Mucosa of gallbladder (tissue), 1 donor: ENCODE data around the gene DPP6. TPM values are rescaled to one million over a fixed set of nuclear protein-coding genes. Genes with fewer than 3 reads are reported as not detected.

ENCODE experiments used
- DNase-seq: peaks from one replicate; pipeline ENCODE4 v3.0.0-alpha.2; 2020; ENCODE audit warnings: low spot score
- total RNA-seq: library from RNA; stranded (reverse); gene quantifications from one replicate; pipeline ENCODE4 v1.2.1, GENCODE V29; 2021
- donor health status: DM: no; HTN: no; CAD: no.

The DPP6 gene
- total RNA-seq, 1 donor from 2014 or later = 0.35 TPM

- DNase-seq = no peak
These were observed 714.9 kb downstream of the DPP6 start for GRCh38 chr7:154767142-154767541.

GRCh38 chr7:154767821-154768415, 715.7 kb downstream of the DPP6 start:
- no peak for DNase-seq

DNA sequence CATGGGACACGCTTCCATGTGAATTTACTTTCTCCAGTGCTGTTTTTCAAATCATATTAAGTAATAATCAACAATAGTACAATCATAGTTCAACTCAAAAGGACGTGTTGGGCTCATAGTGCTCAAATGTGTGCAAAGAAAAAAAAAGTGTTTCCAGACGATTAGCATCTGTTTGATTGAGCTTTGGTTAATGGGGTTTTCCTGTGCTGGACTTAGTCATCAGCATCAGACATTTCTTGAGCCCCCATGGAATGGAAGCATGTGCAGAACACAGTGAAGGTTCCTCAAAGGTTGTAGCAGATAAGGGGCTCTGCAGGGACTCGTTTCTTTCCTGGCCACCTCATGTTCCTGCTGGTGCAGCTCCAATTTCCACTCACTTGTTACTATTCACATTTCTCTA, 716.8 kb downstream of the DPP6 start:
- DNase-seq = no peak

DNA sequence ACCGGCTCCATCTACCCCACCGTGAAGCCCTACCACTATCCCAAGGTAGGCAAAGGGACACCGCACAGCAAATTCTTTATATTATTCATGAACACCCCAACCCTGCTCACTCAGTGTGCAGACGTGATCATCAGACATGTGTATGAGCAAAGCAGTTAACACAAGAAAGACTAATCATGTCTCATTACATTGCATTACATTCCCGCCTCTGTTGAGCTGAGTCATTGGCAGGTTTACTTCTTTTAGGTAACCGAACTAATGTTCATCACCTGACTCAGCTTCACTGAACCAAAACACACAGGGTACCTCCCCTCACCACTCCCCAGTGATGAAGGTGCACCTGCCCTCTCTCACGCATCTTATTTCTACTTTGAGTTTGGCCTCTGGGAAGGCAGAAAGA, 717.3 kb downstream of the DPP6 start:
- no peak for DNase-seq

DNA sequence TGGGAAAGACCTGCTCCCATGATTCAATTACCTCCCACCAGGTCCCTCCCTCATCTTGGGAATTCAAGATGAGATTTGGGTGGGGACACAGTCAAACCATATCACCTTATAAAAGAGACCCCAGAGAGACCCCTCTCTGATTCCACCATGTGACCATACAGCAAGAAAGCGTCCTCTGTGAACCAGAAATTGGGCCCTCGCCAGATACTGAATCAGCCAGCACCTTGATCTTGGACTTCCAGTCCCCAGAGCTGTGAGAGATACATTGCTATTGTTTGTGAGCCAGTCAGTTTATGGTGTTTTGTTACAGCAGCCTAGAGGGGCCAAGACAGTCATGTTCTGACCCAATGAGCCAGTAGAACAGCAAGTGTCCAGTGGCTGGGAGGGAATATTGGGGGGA, 718.2 kb downstream of the DPP6 start:
- no peak for DNase-seq

- no peak for DNase-seq
These were observed 718.8 kb downstream of the DPP6 start for GRCh38 chr7:154770962-154771361.

- no peak for DNase-seq
These were observed 722.2 kb downstream of the DPP6 start for GRCh38 chr7:154774303-154774969.

- no peak for DNase-seq
These were observed 723.5 kb downstream of the DPP6 start for GRCh38 chr7:154775681-154776080.

- no peak for DNase-seq
These were observed 724.2 kb downstream of the DPP6 start for GRCh38 chr7:154776350-154776749.

DNA sequence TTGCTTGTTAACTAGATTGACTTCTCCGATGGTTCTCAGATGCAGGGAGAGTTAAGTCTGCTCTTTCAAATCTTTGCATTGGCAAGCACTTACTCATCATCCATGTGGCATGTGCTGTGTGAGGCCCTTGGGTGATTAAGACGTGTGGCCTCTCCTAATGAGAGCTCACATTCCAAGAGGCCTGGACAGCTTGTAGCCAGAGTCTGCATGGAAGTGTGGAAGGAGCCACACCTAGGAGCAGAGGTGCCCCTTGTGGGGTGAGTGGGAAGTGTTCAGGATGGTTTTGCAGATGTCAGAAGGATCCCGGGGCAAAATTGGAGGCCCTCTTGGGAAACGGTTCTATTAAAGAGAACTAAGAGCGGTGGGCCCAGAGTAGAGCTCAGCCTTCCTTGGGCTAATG, 724.8 kb downstream of the DPP6 start:
- no peak for DNase-seq

DNA sequence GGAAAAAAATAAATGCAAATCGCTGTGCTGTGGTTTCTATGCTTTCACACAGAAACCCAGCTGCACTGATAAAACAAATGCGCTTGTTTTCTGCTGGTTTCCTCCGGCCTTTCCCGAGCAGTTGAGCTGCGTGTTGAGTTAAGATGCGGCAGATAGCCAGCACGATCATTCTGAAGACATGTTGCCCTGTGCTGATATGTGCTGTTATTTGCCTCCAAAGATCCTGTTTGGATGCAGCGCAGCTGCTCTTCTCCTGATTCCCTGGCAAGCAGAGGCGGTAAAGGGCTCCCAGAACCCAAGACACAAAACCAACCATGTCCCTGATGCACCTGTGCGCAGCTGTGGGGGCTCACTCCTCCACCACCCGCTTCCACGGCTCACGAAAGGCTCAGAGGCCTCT, 725.3 kb downstream of the DPP6 start:
- no peak for DNase-seq

GRCh38 chr7:154777908-154778307, 725.7 kb downstream of the DPP6 start:
- DNase-seq = no peak

DNA sequence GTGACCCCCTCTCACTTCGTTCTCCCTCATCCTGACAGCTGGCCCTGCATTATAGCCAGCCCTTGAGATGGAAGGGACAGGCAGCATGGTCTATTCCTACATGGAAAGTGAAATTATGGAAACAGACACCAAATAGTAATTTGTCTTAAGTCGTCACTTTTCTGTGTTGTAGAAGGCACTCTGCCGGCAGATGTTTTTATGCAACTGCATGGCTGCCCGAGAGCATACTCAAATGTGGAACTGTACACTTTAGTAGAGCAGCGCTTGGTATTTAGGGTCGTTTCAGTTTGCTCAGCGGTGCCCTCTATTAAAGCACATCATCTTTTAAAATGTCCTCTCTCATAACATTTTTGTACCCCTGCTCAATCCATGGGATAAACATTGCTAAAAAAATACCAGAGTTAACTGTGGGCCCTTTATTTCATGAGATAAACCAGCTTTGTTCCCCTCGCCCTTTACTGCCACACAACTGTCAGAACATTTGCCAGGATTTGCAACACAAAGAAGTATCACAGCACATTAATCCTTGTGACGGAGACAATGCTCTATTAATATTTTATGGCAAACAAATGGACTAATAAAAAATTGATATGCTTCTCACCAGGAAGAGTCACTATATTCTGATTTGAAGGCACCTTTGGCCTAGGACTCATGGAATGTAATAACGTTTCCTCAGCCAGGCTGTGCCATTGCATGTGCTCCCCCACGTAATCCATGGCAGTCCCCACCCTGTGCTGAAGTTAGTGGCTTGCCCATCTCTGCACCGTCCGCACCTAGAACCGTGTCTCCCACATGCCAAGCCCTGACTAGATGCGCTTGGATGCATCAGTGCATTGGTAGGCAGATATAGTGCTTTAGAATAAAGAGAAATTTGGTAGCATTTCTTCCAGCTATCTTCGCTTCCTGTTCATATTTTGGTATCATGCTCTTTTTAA, 729.4 kb downstream of the DPP6 start:
- DNase-seq = no peak

GRCh38 chr7:154783281-154783909, 731.2 kb downstream of the DPP6 start:
- no peak for DNase-seq

GRCh38 chr7:154785898-154786297, 733.7 kb downstream of the DPP6 start:
- no peak for DNase-seq

GRCh38 chr7:154789404-154789803, 737.2 kb downstream of the DPP6 start:
- DNase-seq = no peak

DNA sequence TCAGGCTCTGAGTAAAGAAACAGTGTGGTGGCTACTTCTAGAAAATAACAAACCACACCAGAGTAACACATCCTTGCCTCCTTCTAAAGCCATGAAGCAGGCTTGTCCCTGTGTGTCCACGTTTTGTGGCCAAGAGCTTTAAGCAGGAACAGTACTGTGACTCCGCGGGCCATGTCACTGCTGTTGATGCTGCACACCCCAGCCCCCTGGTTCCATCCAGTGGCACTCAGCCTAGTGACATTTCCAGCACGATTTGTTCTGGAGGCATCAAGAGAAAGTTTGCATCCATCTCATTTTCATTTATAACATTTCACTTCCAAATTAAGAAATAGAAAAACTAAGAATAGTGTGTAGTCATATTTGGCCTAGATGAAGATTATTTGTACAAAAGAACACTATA, 739.4 kb downstream of the DPP6 start:
- DNase-seq = no peak

DNA sequence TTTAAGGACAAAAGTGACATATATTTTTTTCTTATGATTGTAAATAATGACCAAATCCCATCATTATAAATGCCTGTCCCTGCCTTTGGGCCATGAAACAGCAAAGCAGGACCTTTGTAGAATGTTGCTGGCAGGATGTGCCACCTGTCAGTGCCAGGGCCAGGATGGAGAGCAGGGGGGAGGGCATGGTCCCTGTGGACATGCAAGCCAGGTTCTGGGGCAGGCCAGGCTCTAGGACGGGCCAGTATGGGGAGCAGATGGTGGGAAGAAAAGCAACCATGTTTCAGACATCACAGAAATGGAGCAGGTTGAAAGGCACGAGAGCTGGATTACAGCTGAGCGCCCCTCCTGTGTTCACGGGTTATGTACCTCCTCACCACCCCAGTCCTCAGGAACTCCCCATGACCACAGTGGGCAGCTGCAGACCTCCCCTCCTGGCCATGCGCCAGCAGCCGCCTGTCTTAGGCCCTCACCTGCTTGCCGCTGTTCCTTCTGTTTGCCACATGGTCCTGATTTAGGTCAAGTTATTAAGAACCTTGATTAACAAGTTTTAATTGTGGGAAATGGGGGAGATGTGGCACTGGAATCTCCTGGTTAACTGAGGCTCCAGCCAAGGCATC, 740.3 kb downstream of the DPP6 start:
- DNase-seq = no peak

- peak; percentile 36 for DNase-seq
These were observed 742.1 kb downstream of the DPP6 start for GRCh38 chr7:154794147-154794780.

DNA sequence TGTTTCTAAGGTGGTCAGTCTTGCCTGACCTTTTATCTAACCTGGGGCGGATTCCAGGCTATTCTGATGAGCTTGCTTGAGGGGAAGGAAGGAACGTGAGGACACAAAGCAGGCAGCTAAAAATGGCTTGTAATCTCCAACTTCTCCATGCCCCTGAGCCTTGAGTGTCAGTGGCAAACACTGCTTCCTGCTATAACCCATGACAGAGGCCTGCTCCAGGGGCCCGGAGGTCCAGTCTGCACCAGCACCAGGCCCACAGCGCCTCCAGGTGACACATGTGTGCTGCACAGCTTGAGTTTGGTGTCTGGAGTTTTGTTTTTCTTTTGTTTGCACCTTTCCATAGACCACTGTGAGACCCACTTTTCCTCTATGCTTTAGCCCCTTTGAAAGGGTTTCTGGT, 742.8 kb downstream of the DPP6 start:
- no peak for DNase-seq

DNA sequence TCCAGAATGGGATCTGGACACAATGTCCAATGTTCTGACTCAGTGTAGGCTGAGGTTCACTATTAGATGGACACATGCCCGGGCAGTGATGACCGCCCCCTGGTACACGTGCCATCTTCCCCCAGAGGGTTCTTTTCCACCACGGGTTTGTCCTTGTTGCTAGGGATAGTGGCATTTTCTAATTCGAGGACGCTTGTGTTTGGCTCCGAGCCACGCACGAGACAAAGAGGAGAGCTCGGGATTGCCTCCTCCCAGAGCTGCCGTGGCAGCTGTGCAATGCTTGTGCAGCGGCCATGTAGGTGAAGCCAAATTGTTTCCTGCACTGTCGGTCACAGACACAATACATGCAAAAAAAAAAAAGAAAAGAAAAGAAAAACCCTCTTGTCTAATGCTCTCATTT, 743.2 kb downstream of the DPP6 start:
- DNase-seq = no peak
